ENCODE results near the gene RASSF5. TPM values are rescaled to one million over a fixed set of nuclear protein-coding genes. Genes with fewer than 3 reads are reported as not detected.

RASSF5 gene
- total and polyA plus RNA-seq, 9 of the 15 experiments (the other 6 are each of a cell fraction or from before 2014, with no cell fraction given): 6.1 to 41.0 (median 25.2) TPM

DNA sequence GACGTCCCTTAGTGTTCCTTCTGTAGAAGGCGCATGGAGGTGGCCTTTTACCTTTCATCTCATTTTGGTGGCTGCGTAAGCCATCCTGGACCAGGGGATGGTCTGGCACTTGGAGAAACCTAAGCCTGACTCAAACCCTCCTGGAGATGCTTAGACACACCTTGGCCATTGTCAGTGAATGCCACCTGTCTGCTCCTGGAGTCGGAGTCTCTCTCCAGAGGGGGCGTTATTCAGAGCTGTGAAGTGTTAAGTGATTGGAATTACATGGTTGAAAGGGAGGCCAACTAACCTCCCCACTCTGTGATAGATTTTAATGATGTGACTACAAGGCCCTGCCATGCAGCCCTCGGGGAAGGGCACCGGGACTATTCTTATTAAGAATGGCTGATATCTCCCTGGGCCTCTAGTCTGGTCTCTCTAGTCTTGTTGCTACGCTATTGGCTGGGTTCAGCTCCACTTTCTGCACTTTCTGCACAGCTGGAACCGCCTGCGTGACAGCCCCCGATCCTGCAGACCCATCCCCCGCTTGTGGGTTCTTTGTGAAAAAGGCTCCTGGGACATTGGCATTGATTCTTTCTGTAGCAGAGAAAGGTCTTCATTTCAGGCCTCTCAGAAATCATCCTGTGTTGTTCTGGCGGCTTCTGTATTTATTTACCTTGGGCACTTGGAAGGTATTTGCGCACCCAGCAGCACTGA is 4.2 kb downstream of the RASSF5 start:
- no peaks in the 10 kb centered on the region for H3K36me3 ChIP-seq (ENCODE audit: control insufficient read depth, insufficient read depth, low read length)
- ATAC-seq: no peak
- H4K20me1 ChIP-seq (replicated peaks; ENCODE audit: control insufficient read depth, insufficient read depth, low read length): peaks cover 4% of the 10 kb centered on the region; the same call in 1 of the 2 replicates
- 32% methylated on average over 14 of the region's 14 CpGs for WGBS (ENCODE audit: insufficient coverage, low coverage, missing lambda C conversion rate)
- DNase-seq (ENCODE audit: extremely low read depth in 1 of 4, low spot score in 3 of 4): no peak
- no peak overlapping the region for H3K9ac ChIP-seq (ENCODE audit: insufficient read depth in 1 of 2, low read depth in 2 of 2, low read length in 2 of 2)
- H3K9me3 ChIP-seq (replicated peaks; ENCODE audit: control insufficient read depth, insufficient read depth, low read depth, low read length): no peaks in the 10 kb centered on the region
- H3K4me1 ChIP-seq (replicated peaks in 1 of 2; ENCODE audit: control insufficient read depth in 2 of 2, insufficient read depth in 2 of 2, low read length in 2 of 2): peaks cover 12 to 22% of the 10 kb centered on the region in 2 experiments; a peak in 4 of 5 replicates
- no peaks in the 10 kb centered on the region for H3K9me1 ChIP-seq (ENCODE audit: control insufficient read depth, insufficient read depth, low read length)
- POLR2A ChIA-PET: interaction anchor here (1.0 to 1.2 kb wide), 2 partner anchors 40 to 122 kb away, joined by 3 to 4 read pairs; no protein-coding TSS in a partner anchor
- no peak overlapping the region for H2AFZ ChIP-seq (ENCODE audit: low read depth, low read length)
- CTCF ChIA-PET (ENCODE audit: low intra/inter-chr PET ratio): no interaction called here
- intact Hi-C loops (cut with micrococcal nuclease) (no loop called here), in situ Hi-C loops (cut with MboI) (no loop called here)
- H3K27me3 ChIP-seq (ENCODE audit: control insufficient read depth in 2 of 2, insufficient read depth in 2 of 2, low read length in 2 of 2): peaks cover 17 to 46% of the 10 kb centered on the region in 2 experiments; a peak in 4 of 5 replicates
- peak; percentile 11 for FAIRE-seq
- H3K4me3 ChIP-seq: no peak overlapping the region
- no TSS peak for BruUV-seq (replicated peaks)
- H3K79me2 ChIP-seq (ENCODE audit: control insufficient read depth, insufficient read depth, low read length): no peaks in the 10 kb centered on the region
- H3K27ac ChIP-seq (ENCODE audit: extremely low read depth, low read depth, low read length): no peak overlapping the region
- no peak overlapping the region for H3K4me2 ChIP-seq (ENCODE audit: insufficient read depth, low read length)
- TF ChIP-seq CCNT2 (IDR thresholded peaks at IDR 0.05; ENCODE audit: borderline replicate concordance, extremely low read depth, insufficient read length, low read depth, low read length) (no peak), GTF3C2 (IDR thresholded peaks at IDR 0.05; ENCODE audit: borderline replicate concordance, extremely low read depth, insufficient read length) (no peak), SMAD2 (IDR thresholded peaks at IDR 0.05; ENCODE audit: low read depth, low read length) (no peak), GABPB1 (CRISPR knock-in tag; IDR thresholded peaks at IDR 0.05) (peak; percentile 14; the same call in 1 of the 2 replicates), PHF8 (IDR thresholded peaks at IDR 0.05; ENCODE audit: borderline replicate concordance, low read length) (no peak), SIRT6 (IDR thresholded peaks at IDR 0.05; ENCODE audit: low read depth, low read length) (no peak), ZSCAN32 (CRISPR knock-in tag; IDR thresholded peaks at IDR 0.05) (no peak), ZFP30 (CRISPR knock-in tag; IDR thresholded peaks at IDR 0.05; ENCODE audit: borderline replicate concordance) (no peak), HCFC1 (IDR thresholded peaks at IDR 0.05; ENCODE audit: low read depth, low read length) (no peak), ZNF445 (CRISPR knock-in tag; IDR thresholded peaks at IDR 0.05; ENCODE audit: low read depth) (no peak), TFAM (CRISPR knock-in tag; conservative IDR thresholded peaks at IDR 0.05) (no peak)
- TF ChIP-seq, protein P1, sequence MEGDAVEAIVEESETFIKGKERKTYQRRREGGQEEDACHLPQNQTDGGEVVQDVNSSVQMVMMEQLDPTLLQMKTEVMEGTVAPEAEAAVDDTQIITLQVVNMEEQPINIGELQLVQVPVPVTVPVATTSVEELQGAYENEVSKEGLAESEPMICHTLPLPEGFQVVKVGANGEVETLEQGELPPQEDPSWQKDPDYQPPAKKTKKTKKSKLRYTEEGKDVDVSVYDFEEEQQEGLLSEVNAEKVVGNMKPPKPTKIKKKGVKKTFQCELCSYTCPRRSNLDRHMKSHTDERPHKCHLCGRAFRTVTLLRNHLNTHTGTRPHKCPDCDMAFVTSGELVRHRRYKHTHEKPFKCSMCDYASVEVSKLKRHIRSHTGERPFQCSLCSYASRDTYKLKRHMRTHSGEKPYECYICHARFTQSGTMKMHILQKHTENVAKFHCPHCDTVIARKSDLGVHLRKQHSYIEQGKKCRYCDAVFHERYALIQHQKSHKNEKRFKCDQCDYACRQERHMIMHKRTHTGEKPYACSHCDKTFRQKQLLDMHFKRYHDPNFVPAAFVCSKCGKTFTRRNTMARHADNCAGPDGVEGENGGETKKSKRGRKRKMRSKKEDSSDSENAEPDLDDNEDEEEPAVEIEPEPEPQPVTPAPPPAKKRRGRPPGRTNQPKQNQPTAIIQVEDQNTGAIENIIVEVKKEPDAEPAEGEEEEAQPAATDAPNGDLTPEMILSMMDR (IDR thresholded peaks at IDR 0.05 in 2 of 3, conservative IDR thresholded peaks at IDR 0.05 in 1 of 3; ENCODE audit: insufficient read depth in 2 of 3, low read depth in 1 of 3, low read length in 3 of 3): 0 out of 6 replicates have a peak, but pooled peaks of 1 of the 3 experiments have one; percentile 17

All from K562 (cell line).